Immature natural killer cell (primary cell): ENCODE results near the gene XPC. TPM values are rescaled to one million over a fixed set of nuclear protein-coding genes. Genes with fewer than 3 reads are reported as not detected.

Experiments used
- DNase-seq, 3 donors: peaks; one replicate each; pipeline ENCODE4 v3.0.0; 2022; ENCODE audit warnings: mixed read lengths in 1 of 3
- H3K27ac Mint-ChIP-seq, 6 donors: one replicate each; pipeline ENCODE4 v1.8.0; 2020; ENCODE audit warnings: mixed read lengths in 6 of 6, mild to moderate bottlenecking in 5 of 6, inconsistent platforms in 4 of 6, moderate library complexity in 3 of 6
- H3K27me3 Mint-ChIP-seq, 3 donors: one replicate each; pipeline ENCODE4 v1.8.0; 2020 to 2021; ENCODE audit warnings: low read depth in 3 of 3, mild to moderate bottlenecking in 3 of 3, mixed read lengths in 3 of 3, moderate library complexity in 3 of 3, inconsistent platforms in 1 of 3
- H3K36me3 Mint-ChIP-seq, 3 donors: one replicate each; pipeline ENCODE4 v1.8.0; 2020; ENCODE audit warnings: mixed read lengths in 3 of 3, inconsistent platforms in 2 of 3, mild to moderate bottlenecking in 2 of 3
- H3K4me1 Mint-ChIP-seq, 2 donors: one replicate each; pipeline ENCODE4 v1.8.0; 2020; ENCODE audit warnings: inconsistent platforms in 2 of 2, mild to moderate bottlenecking in 2 of 2, mixed read lengths in 2 of 2, moderate library complexity in 1 of 2
- H3K4me3 Mint-ChIP-seq, 5 donors: one replicate each; pipeline ENCODE4 v1.8.0; 2020; ENCODE audit warnings: mild to moderate bottlenecking in 5 of 5, mixed read lengths in 5 of 5, inconsistent platforms in 3 of 5, moderate library complexity in 3 of 5
- H3K9me3 Mint-ChIP-seq, 6 donors: one replicate each; pipeline ENCODE4 v1.8.0; 2020; ENCODE audit warnings: mild to moderate bottlenecking in 6 of 6, mixed read lengths in 6 of 6, inconsistent platforms in 4 of 6, moderate library complexity in 3 of 6
- polyA plus RNA-seq, 3 donors: library from polyadenylated mRNA; unstranded; fragments of 300-500 nt; fragmentation: Illumina TruSeq; gene quantifications; one replicate each; pipeline ENCODE4 v1.2.3, GENCODE V29; 2021

XPC gene
- polyA plus RNA-seq, 3 donors from 2014 or later: 20.3 to 32.2 (median 22.6) TPM

GRCh38 chr3:14175383-14176037 is 2.9 kb downstream of the XPC start:
- peak overlapping the region; percentile 80 to 99 (median 90) for H3K27ac Mint-ChIP-seq
- peak; percentile 58 to 61 (median 59) for DNase-seq
- peaks cover 51 to 58% of the 10 kb centered on the region in 2 donors for H3K4me1 Mint-ChIP-seq
- no peaks in the 10 kb centered on the region for H3K9me3 Mint-ChIP-seq
- H3K4me3 Mint-ChIP-seq: peak overlapping the region; percentile 2 to 58 (median 21)
- H3K27me3 Mint-ChIP-seq: peaks cover 7 to 12% (median 11%) of the 10 kb centered on the region in 3 donors
- peaks cover 11 to 23% (median 17%) of the 10 kb centered on the region in 3 donors for H3K36me3 Mint-ChIP-seq

- peaks cover 18 to 32% (median 23%) of the 10 kb centered on the region in 3 donors for H3K36me3 Mint-ChIP-seq
- peaks cover 47 to 57% of the 10 kb centered on the region in 2 donors for H3K4me1 Mint-ChIP-seq
- no peak for DNase-seq
- peak overlapping the region in 1 of 5 donors; percentile 58 for H3K4me3 Mint-ChIP-seq
- peak overlapping the region in 4 of 6 donors; percentile 80 to 99 (median 90) for H3K27ac Mint-ChIP-seq
- no peaks in the 10 kb centered on the region for H3K9me3 Mint-ChIP-seq
- peaks cover 7 to 12% (median 11%) of the 10 kb centered on the region in 3 donors for H3K27me3 Mint-ChIP-seq
Observed at GRCh38 chr3:14174483-14174882, 3.9 kb downstream of the XPC start.

- no peak for DNase-seq
- H3K36me3 Mint-ChIP-seq: peaks cover 29 to 49% (median 32%) of the 10 kb centered on the region in 3 donors
- H3K27ac Mint-ChIP-seq: peak overlapping the region in 2 of 6 donors; percentile 62 to 64
- no peaks in the 10 kb centered on the region for H3K9me3 Mint-ChIP-seq
- H3K27me3 Mint-ChIP-seq: peaks cover 0 to 3% (median 3%) of the 10 kb centered on the region in 3 donors
- peaks cover 29 to 39% of the 10 kb centered on the region in 2 donors for H3K4me1 Mint-ChIP-seq
- no peak overlapping the region for H3K4me3 Mint-ChIP-seq
Observed at GRCh38 chr3:14172496-14172895, 5.9 kb downstream of the XPC start.

GRCh38 chr3:14170531-14171159 is 7.8 kb downstream of the XPC start:
- Mint-ChIP-seq H3K36me3 (peaks cover 33 to 65% (median 41%) of the 10 kb centered on the region in 3 donors), H3K9me3 (no peaks in the 10 kb centered on the region), H3K4me3 (no peak overlapping the region), H3K27me3 (peaks cover 0 to under 1% (median 0%) of the 10 kb centered on the region in 3 donors), H3K27ac (peak overlapping the region in 1 of 6 donors; percentile 10), H3K4me1 (peaks cover 14 to 20% of the 10 kb centered on the region in 2 donors)
- no peak for DNase-seq

GRCh38 chr3:14169871-14170270 is 8.5 kb downstream of the XPC start:
- Mint-ChIP-seq H3K36me3 (peaks cover 37 to 73% (median 46%) of the 10 kb centered on the region in 3 donors), H3K27me3 (no peaks in the 10 kb centered on the region), H3K4me3 (no peak overlapping the region), H3K4me1 (peaks cover 6 to 12% of the 10 kb centered on the region in 2 donors), H3K27ac (peak overlapping the region in 1 of 6 donors; percentile 10), H3K9me3 (no peaks in the 10 kb centered on the region)
- no peak for DNase-seq

- Mint-ChIP-seq H3K27ac (peak overlapping the region in 1 of 6 donors; percentile 19), H3K4me1 (peaks cover 4 to 8% of the 10 kb centered on the region in 2 donors), H3K4me3 (no peak overlapping the region), H3K9me3 (no peaks in the 10 kb centered on the region), H3K27me3 (no peaks in the 10 kb centered on the region), H3K36me3 (peaks cover 42 to 78% (median 50%) of the 10 kb centered on the region in 3 donors)
- no peak for DNase-seq
Observed at GRCh38 chr3:14169435-14169834, 9.0 kb downstream of the XPC start.

GRCh38 chr3:14166877-14167603 is 11.4 kb downstream of the XPC start:
- peak overlapping the region in 1 of 6 donors; percentile 37 for H3K27ac Mint-ChIP-seq
- H3K9me3 Mint-ChIP-seq: peaks cover 0 to 7% (median 0%) of the 10 kb centered on the region in 6 donors
- peaks cover 0 to 8% of the 10 kb centered on the region in 2 donors for H3K4me1 Mint-ChIP-seq
- peaks cover 58 to 89% (median 67%) of the 10 kb centered on the region in 3 donors for H3K36me3 Mint-ChIP-seq
- H3K4me3 Mint-ChIP-seq: no peak overlapping the region
- DNase-seq: no peak
- no peaks in the 10 kb centered on the region for H3K27me3 Mint-ChIP-seq

- Mint-ChIP-seq H3K9me3 (peaks cover 0 to 18% (median 11%) of the 10 kb centered on the region in 6 donors), H3K27ac (no peak overlapping the region), H3K4me1 (no peaks in the 10 kb centered on the region), H3K36me3 (peaks cover 70 to 96% (median 76%) of the 10 kb centered on the region in 3 donors), H3K27me3 (no peaks in the 10 kb centered on the region), H3K4me3 (no peak overlapping the region)
- no peak for DNase-seq
Observed at GRCh38 chr3:14162178-14162577, 16.2 kb downstream of the XPC start.

GRCh38 chr3:14161282-14161681 is 17.1 kb downstream of the XPC start:
- no peak for DNase-seq
- Mint-ChIP-seq H3K36me3 (peaks cover 73 to 97% (median 77%) of the 10 kb centered on the region in 3 donors), H3K4me1 (no peaks in the 10 kb centered on the region), H3K27ac (no peak overlapping the region), H3K27me3 (no peaks in the 10 kb centered on the region), H3K9me3 (peaks cover 0 to 18% (median 11%) of the 10 kb centered on the region in 6 donors), H3K4me3 (no peak overlapping the region)

GRCh38 chr3:14159426-14159825 is 19.0 kb downstream of the XPC start:
- DNase-seq: no peak
- no peak overlapping the region for H3K4me3 Mint-ChIP-seq
- H3K36me3 Mint-ChIP-seq: peaks cover 73 to 86% (median 73%) of the 10 kb centered on the region in 3 donors
- no peaks in the 10 kb centered on the region for H3K4me1 Mint-ChIP-seq
- no peak overlapping the region for H3K27ac Mint-ChIP-seq
- peaks cover 0 to 18% (median 11%) of the 10 kb centered on the region in 6 donors for H3K9me3 Mint-ChIP-seq
- H3K27me3 Mint-ChIP-seq: peaks cover 0 to 1% (median 0%) of the 10 kb centered on the region in 3 donors

GRCh38 chr3:14158370-14158769 is 20.0 kb downstream of the XPC start:
- Mint-ChIP-seq H3K9me3 (peaks cover 0 to 18% (median 11%) of the 10 kb centered on the region in 6 donors), H3K27me3 (peaks cover 0 to 2% (median 1%) of the 10 kb centered on the region in 3 donors), H3K36me3 (peaks cover 68 to 85% (median 74%) of the 10 kb centered on the region in 3 donors), H3K27ac (no peak overlapping the region), H3K4me1 (no peaks in the 10 kb centered on the region), H3K4me3 (no peak overlapping the region)
- no peak for DNase-seq

GRCh38 chr3:14157951-14158350 is 20.4 kb downstream of the XPC start:
- Mint-ChIP-seq H3K27me3 (peaks cover 0 to 2% (median 1%) of the 10 kb centered on the region in 3 donors), H3K4me1 (no peaks in the 10 kb centered on the region), H3K4me3 (no peak overlapping the region), H3K36me3 (peaks cover 64 to 81% (median 70%) of the 10 kb centered on the region in 3 donors), H3K9me3 (peaks cover 0 to 18% (median 11%) of the 10 kb centered on the region in 6 donors), H3K27ac (no peak overlapping the region)
- DNase-seq: no peak

- Mint-ChIP-seq H3K27me3 (peaks cover 0 to 2% (median 1%) of the 10 kb centered on the region in 3 donors), H3K36me3 (peaks cover 61 to 80% (median 62%) of the 10 kb centered on the region in 3 donors), H3K4me3 (no peak overlapping the region), H3K27ac (peak overlapping the region in 2 of 6 donors; percentile 17 to 49), H3K4me1 (no peaks in the 10 kb centered on the region), H3K9me3 (peaks cover 0 to 13% (median 10%) of the 10 kb centered on the region in 6 donors)
- no peak for DNase-seq
Observed at GRCh38 chr3:14156843-14157561, 21.4 kb downstream of the XPC start.
